ENCODE results near the gene RNF2.
A peak's percentile ranks its signal among the peaks of the same experiment; 100 is the strongest.
"Not testable (repeated sequence)": the region's sequence is repeated elsewhere in the genome, so short reads cannot be mapped to it uniquely, and the experiment has no call there.

The RNF2 gene

DNA sequence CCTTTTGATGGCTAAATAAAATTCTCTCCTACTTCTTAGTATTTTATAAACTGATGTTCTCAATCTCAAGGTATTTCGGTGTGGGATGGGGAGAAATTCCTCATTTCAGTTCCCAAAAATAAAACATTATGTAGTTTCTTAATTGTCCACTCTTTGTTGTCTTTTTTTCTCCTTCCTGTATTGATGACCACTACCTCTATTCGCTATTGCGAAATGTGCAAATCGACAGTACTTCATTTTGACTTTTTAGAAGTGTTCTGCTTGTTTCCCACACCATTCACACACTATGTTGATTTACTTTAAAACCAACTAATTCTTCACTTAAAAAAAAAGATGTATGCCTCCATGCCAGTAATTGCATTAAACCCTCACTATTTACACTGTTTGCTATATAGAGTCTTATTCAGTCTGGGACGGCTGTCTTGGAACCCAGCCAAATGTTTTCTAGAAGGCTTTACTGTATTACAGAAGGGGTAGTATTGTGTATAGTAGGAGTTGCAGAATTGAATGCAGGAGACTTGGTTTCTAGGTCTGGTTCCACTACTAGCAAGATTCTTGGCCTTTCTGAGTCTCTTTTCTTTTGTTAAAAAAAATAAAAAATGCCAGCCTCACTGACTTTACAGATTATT lies 5.6 kb downstream of the RNF2 start:
- FAIRE-seq, result no peak

DNA sequence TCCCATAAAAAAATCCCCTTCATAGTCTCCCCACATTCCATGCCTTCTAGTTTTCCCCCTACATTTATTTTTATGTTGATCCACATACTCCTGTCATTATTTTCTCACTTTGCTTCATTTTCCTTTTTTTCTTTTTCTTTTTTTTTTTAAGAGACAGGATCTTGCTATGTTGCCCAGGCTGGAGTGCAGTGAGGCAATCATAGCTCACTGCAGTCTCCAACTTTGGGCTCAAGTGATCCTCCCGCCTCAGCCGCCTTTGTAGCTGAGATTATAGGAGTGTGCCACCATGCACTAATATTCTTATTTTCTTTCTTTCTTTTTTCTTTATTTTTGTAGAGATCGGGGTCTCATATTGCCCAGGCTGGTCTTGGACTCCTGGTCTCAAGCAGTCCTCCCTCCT lies 7.8 kb downstream of the RNF2 start:
- no peak for FAIRE-seq

DNA sequence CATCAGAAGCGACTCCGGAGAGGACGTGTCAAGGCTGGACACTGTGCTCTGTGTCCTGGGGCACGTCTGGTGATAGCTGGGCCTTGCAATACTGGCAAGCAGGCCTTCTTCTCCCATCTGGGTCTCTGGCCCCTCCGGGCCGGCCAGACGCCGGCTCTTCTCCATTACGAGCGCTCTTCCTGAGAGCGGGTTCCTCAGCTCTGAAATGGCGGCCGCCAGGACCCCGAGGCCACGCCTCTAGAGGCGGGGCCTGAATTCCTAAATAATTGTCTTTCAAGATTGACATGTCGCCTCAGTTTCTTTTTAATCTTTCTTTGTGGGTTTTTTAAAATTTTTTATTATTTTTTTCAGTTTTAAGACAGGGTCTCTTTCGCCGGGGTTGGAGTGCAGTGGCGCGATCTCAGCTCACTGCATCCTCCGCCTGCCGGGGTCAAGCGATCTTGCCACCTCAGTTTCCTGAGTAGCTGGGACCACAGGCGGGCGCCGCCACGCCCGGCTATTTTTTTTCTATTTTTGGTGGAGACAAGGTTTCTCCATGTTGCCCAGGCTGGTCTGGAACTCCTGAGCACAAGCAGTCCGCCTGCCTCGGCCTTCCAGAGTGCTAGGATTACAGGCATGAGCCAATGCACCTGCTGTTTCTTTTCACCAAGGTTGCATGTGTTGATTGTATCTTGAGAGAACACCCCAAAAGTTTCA lies 9.2 kb downstream of the RNF2 start:
- FAIRE-seq, result no peak

DNA sequence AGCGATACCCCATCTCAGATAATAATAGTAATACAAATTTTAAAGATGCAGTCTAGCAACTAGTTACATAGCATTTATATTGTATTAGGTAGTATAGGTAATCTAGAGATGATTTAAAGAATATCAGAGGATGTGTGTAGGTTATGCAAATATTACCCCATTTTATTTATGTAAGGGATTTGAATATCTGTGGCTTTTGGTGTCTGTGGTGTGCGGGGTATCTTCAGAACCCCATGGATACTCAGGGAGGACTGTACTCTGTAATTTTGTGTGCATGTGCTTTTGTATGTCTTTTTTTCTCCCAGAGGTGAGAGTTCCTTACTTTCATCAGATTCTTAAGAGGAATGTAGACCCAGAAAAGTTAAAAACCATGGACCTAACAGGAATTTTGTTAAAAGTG lies 12.8 kb downstream of the RNF2 start:
- no peak for FAIRE-seq

DNA sequence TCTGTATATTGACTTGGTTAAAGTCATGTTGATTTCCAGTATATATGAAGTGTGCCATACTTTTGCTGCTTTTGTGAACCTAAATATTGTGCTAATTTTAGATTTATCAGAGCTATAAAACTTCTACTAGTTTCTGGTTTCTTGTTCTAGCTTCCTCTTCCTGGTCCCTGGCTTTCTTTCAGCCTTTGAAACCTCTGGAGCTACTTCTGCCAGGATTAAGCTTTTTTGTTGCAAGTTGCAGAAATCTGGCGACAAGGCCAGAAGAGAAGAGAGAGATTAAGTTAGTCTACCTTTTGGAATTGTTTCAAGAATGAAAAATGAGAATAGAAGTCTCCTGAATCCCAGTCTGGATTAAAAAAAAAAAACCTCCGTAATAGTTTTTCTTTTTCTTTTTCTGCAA lies 13.5 kb downstream of the RNF2 start:
- FAIRE-seq, result no peak

DNA sequence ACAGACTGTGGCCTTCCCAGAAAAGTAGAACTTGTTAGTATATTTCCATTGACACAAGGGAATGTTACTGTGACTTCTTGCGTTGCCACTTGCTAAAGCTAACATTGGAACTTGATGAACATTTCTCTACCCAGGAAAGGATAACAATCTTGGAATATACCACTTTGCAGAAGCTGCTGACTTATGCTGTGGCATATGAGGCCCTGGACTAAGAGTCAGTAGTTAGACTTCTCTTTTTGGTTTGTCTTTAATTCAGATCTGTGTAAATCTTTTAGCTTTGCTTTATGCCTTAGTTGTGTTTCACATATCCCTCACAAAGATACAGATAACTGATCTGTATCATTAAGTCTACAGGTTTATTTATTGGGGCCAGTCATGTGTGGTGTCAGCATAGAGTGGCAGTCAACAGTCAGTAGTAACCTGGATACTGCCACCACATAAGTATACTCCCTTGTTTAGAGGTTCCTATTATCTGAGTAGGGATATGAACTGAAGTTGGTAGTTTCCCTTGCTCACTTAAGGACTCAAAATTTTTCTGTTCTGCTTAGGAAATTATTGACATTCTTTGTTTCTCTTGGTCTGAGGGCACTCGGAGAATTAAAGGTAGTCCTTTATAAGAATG lies 14.7 kb downstream of the RNF2 start:
- no peak for FAIRE-seq

DNA sequence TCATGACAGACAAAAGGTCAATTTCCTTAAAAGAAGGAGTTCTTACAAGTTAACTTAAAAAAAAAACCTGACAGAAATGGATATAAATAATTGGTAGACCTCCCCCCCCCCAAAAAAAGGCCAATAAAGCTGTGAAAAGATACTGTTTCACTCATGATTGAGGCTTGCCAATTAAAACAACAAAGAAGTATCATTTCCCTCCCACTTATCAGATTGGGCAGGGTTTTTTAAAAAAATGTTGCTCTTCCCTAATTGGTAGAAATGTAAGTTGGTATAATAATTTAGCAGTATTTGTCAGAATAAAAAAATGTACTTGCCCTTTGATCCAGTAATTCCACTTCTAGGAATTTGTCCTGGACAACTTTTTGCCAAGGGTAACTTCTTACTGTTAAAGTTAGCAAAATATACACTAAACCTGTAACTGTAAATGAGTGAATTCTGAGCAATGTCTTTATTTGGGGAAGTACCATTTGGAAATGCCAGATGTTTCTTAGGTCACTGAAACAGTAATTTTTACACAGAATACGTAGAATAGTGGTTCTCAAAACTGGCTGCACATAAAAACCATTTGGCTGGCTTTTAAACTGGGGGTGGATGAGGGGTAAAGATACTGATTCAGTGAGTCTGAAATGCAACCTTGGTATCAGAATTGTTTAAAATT lies 17.5 kb downstream of the RNF2 start:
- FAIRE-seq, result no peak

DNA sequence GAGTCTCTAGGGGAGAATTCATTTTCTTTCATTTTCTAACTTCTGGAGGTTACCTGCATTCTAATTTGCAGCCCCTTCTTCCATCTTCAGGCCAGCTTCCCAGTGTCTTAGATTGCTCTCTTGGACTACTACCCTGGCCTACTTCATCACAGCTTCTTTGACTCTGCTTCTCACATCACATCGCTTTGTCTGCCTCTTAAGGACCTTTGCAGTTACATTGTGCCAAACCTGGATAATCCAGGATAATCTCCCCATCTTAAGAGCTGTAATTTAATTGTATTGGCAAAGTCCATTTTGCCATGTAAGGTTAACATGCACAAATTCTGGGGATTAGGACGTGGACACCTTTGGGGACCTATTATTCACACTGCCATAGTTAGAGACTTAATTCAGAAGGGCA lies 18.4 kb downstream of the RNF2 start:
- no peak for FAIRE-seq

DNA sequence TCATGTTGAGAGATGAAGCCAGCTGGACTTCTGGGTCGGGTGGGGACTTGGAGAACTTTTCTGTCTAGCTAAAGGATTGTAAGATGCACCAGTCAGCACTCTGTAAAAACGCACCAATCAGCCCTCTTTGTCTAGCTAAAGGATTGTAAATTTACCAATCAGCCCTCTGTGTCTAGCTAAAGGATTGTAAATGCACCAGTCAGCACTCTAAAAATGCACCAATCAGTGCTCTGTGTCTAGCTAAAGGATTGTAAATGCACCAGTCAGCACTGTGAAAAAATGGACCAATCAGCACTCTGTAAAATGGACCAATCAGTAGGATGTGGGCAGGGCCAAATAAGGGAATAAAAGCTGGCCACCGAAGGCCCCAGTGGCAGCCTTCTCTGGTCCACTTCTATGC lies 19.6 kb downstream of the RNF2 start:
- FAIRE-seq, result not testable (repeated sequence)

DNA sequence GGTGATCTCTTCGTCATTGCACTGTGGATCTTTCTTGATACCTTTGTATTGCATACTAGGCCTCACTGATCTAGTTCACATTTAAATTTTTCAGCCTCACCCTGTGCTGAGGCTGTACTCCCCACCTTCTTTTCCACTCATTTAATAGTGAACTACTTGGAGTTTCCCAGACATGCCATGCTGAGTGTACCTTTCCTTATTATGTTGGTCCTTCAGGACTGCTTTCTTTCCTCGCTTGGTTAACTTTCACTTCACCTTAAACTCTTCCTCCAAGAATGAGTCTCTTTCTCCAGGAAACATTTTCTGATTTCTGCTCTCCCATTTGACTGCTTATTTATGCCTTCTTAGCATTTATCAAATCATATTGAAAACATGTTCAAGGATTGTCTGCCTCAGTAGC lies 20.8 kb downstream of the RNF2 start:
- FAIRE-seq, result no peak

DNA sequence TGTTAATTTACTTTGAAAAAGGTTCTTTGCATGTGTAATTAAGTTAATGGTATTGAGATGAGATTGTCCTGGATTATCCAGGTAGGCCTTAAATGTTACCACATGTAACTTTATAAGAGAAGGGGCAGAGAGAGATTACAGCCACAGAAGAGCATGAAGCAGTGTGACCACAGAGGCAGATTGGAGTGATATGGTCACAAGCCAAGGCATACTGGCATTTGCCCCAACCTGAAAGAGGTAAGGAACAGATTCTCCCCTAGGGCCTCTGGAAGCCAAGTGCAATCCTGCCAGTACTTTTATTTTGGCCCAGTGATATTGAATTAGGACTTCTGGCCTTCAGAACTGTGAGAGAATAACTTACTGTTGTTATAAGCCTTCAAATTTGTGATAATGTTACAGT lies 23.0 kb downstream of the RNF2 start:
- no peak for FAIRE-seq

DNA sequence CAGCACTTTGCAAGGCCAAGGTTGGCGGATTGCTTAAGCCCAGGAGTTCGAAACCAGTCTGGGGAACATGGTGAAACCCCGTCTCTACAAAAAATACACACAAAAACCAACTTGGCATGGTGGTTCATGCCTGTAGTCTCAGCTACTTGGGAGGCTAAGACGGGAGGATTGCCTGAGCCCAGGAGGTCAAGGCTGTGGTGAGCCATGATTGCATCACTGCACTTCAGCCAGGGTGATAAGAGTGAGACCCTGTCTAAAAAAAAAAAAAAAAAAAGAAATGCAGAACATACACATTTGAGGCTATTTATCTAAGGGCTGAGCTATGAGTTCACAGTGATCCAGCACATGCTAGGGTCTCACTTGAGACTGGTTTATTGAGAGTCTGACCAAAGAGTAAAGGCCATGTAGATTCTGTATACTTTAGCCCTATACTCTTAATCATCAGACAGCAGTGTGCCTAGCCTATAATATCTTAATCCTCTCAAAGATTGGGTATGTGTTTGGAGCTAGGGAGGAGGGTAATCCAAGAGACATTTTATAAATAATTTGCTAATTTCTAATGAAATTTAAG lies 23.9 kb downstream of the RNF2 start:
- no peak for FAIRE-seq

DNA sequence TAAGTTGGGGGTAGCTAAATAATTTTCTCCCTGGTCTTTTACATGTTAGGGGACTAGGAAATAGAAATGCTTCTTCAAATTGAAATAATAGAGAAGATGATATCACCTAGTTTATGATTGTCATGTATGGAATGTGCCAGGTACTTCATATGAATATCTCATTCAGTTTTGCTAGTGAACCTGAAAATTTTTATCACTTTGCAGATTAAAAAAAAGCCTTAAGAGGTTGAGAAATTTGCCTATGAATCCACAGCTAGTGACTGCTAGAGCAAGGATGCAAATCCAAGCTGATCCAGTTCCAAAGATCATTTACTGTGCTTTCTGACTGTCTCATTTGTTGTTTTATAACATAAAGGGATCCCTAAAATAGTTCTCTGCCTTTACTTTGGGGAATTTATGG lies 24.7 kb downstream of the RNF2 start:
- no peak for FAIRE-seq

DNA sequence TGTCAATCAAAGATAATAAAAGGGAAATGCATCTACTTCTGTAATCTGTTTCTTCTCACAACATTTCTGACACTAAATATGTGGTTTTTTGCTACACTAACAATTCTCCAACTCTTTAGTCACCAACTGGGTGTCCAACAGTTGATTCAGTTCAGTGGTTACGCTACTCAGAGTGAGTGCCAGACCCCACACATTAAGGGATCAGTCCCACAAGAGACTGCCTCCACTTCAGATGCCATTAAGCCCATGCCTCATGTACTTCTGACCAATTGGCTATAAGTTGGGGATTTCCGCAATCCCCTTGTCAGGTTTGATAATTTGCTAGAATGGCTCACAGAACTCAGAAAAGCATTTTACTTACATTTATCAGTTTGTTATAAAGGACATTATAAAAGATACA lies 28.4 kb downstream of the RNF2 start:
- FAIRE-seq, result no peak

DNA sequence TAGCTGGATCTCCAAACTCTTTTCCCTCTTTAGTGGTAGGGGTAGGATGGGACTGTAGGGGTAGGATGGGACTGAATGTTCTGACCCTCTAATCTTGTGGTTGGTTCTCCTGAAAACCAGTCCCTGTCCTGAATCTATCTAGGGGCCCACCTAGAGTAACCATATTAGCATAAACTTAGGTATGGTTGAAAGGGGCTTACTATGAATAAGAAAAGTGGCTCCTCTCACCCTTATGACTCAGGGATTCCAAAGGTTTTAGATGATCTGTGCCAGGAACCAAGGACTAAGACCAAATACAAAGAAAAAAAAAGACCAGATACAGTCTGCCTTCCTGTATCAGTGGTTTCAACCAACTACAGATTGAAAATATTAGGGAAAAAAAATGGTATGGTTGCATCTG lies 28.9 kb downstream of the RNF2 start:
- no peak for FAIRE-seq

DNA sequence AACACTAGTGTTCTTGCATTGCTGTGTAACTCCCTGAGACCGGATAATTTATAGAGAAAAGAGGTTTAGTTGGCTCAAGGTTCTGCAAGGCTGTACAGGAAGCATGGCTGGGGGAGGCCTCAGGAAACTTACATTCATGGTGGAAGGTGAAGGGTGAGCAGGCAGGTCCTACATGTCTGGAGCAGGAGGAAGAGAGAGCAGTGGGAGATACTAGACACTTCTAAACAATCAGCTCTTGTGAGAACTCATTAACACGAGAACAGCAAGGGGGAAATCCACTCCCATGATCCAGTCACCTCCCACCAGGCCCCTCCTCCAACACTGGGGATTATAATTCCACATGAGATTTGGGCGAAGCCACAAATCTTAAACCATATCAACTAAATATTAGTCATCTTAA lies 30.1 kb downstream of the RNF2 start:
- FAIRE-seq, result no peak

DNA sequence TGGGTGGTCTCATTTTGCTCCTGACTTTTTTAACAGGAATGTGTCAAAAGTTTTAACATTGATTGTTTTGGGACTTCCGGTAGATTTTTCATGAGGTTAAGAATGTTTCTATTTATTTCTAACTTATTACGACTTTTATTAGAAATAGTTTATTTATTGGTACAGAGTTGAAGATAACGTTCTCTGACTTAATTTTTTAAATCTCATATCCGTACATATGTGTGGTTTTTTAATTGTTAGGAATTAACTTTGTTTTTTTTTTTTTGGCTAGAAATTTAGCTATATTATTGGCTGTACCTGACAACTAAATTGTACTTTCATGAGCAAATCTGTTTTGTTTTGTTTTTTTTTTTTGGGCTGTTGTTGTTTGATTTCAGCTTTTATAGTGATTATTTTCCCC lies 32.0 kb downstream of the RNF2 start:
- FAIRE-seq, result no peak

DNA sequence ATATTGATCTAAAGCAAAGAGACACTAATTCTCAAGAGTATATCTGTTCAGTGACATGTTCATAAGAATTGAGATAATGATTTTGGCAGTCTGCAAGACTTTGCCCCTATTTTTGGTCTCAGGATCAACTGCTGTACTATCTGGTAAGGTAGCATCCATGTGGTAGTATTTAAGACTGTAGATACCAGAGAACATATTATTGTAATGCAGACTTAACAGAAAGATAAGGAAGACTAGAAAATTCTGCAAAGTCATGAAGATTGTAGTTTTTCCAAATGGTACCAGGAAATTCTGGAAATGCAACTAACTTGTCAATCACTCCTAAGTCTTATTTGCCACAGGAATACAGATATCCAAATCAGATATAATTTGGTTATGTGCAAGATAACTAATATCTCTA lies 35.1 kb downstream of the RNF2 start:
- FAIRE-seq, result no peak

DNA sequence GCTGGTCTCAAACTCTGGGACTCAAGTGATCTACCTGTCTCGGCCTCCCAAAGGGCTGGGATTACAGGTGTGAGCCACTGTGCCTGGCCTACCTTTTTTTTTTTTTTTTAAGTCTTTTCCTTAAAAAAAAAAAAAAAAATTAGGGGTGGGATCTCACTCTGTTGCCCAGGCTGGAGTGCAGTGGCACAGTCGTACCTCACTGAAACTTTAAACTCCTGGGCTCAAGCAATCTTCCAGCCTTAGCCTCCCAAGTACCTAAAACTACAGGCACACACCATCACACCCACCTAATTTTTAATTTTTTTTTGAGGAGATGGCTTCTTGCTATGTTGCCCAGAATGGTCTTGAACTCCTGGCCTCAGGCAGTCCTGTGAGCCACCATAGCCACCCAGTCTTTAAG lies 38.5 kb downstream of the RNF2 start:
- FAIRE-seq, result no peak

DNA sequence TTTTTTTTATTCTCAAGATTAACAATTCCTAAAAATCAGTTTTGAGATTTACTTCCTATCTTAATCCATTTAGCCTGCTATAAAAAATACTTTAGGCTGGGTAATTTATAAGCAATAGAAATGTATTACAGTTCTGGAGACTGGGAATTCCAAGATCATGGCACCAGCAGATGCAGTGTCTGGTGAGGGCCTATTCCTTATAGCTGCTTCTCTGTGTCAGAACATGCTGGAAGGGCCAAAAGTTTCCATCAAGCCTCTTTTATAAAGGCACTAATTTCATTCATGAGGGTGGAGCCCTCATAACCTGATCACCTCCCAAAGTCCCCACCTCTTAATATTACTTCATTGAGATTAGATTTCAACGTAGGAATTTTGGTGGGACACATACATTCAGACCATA lies 41.7 kb downstream of the RNF2 start:
- no peak for FAIRE-seq

DNA sequence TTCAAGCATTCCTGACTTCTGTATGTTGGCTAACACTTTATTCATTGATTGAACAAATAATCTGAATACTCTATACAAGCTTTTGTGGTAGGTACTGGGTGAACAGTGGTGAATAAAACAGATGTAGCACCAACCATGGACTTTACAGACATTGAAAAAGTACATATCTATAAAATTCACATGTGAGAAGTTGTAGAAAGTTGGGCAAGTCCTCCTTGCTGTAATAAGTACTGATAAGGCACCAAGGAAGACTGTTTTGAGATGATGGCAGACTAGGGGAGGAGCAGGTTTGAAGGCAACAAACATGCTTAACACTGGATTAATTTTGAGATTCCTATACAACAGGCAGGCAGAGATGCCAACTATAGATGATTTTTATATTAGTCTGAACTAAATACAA lies 42.4 kb downstream of the RNF2 start:
- no peak for FAIRE-seq

DNA sequence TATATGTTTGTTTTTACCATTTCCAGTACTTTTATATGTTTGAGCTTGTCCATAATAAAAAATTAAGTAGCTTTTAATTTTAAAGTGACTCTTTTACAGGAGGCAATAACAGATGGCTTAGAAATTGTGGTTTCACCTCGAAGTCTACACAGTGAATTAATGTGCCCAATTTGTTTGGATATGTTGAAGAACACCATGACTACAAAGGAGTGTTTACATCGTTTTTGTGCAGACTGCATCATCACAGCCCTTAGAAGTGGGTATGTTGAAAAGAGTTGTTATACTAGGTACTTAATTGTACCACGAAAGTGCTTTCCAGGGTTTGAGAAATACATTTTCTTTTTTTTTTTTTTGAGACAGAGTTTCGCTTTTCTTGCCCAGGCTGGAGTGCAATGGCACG lies 46.1 kb downstream of the RNF2 start:
- peak; percentile 93 for FAIRE-seq

DNA sequence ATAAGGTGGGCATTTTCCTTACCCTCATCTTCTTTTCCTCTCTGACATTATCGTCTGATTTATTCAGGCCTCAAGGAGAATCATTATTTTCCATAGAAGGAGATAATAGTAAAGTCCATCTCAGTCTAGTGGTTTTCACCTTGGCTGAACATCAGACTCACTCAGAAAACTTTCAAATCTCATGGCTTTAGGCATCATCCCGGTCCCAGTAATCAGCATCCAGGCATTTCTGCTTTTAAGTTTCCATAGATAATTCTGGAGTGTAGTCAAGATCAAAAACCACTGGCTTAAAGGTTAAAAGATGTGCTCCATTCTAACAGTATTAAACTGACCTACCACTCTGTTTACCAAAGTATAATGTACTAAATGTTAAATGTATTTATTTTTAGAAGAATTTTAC lies 49.4 kb downstream of the RNF2 start:
- FAIRE-seq, result peak; percentile 27

DNA sequence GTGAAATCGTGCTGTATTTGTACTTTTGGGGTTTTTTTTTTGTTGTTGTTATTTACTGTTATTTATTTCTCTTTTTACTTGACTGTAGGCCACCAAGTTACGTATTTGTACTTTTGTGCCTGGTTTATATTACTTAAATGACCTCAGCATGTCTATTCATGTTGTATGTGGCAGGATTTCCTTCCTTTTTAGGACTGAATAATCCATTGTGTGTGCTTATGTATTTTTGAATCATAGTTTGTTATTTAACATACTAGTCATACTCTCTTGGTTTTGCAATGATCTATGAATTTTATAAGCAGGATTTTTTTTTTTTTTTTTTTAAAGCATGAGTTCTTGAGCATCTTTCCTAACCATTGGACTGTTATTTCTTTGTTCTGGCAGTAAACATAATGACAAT lies 51.2 kb downstream of the RNF2 start:
- peak; percentile 93 for FAIRE-seq
